Gastroesophageal sphincter (tissue), 3 donors: ENCODE measurements around the gene ALLC.

Experiments used
- CTCF ChIP-seq, 4 experiments: fragments of 200-600 bp in 2 of 4; fragments of 450-650 bp in 2 of 4; sonication (generic) in 1 of 4; IDR thresholded peaks; one replicate each; pipeline ENCODE4 v1.5.1; 2017 to 2019; ENCODE audit warnings: antibody characterized with exemption in 4 of 4, mild to moderate bottlenecking in 2 of 4, moderate library complexity in 2 of 4
- POLR2A ChIP-seq, 2 donors: fragments of 450-650 bp; IDR thresholded peaks; one replicate each; pipeline ENCODE4 v1.6.1; 2017; ENCODE audit warnings: antibody characterized with exemption in 2 of 2, mild to moderate bottlenecking in 2 of 2, moderate library complexity in 1 of 2
- POLR2AphosphoS5 ChIP-seq: sonication (generic); formaldehyde crosslinking; IDR thresholded peaks from one replicate; pipeline ENCODE4 v1.6.1; 2017; ENCODE audit warnings: antibody characterized with exemption

GRCh38 chr2:3696545-3696944, 38.5 kb downstream of the ALLC start:
- TF ChIP-seq CTCF (IDR thresholded peaks at IDR 0.05) = no peak
- TF ChIP-seq POLR2A (IDR thresholded peaks at IDR 0.05) = no peak
- TF ChIP-seq POLR2AphosphoS5 = no peak
